Measurements from ENCODE around the gene KRT78.

KRT78 gene

GRCh38 chr12:52838609-52839435 is 10.0 kb downstream of the KRT78 start:
- no peak for DNase-seq

DNA sequence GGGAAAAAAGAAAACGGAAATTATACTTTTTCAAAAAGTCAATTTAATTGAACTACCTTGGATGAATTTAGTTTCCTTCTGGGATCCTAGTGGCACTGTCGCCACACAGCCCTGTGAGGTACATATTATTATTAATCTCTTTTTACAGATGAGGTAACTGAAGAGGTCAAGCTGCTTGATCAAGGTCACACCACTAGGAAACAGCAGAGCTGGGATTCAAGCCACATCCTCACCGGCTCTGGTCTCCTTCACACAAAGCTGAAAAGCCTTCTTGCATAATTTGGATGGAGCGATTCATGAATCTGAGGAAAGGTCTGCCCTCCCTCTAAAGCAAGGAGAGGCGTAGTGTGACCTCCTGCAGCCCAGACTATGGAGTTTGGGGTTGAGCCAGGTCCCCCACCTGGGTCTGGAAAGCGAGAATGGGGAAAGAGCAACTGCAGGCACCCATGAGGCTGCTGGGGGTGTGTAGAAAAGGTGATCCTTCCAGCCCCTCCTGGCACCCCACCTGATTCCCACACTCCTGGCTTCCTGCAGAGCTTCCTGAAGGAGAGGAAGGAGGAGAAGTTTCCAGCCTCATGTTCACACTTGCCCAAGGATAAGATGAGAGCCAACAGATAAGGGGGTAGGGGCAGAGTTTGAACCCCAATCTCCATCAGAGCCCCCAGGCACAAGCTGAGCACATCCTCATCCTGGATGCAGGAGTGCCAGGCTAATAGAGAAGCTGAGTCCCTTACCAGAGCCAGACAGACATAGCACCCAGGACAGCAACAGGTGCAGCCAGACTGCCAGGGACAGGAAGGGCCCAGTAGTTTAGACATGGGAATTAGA is 10.8 kb downstream of the KRT78 start:
- DNase-seq, result no peak

DNA sequence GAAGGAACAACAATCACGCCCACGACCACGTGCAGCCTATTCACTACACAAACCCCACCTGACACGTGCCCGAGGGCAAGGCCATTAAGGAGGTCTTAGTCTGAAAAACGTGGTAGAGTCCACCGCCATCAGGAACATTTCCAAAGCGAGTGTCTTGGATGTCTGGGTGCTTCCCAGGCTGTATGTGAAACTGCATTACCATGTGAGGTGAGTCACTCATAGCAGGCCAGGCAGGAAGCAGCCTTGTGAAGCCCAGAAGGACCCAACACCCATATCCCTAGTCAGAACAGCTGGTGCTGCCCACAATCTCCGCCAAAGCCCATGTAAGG is 11.4 kb downstream of the KRT78 start:
- DNase-seq, result peak; percentile 73

DNA sequence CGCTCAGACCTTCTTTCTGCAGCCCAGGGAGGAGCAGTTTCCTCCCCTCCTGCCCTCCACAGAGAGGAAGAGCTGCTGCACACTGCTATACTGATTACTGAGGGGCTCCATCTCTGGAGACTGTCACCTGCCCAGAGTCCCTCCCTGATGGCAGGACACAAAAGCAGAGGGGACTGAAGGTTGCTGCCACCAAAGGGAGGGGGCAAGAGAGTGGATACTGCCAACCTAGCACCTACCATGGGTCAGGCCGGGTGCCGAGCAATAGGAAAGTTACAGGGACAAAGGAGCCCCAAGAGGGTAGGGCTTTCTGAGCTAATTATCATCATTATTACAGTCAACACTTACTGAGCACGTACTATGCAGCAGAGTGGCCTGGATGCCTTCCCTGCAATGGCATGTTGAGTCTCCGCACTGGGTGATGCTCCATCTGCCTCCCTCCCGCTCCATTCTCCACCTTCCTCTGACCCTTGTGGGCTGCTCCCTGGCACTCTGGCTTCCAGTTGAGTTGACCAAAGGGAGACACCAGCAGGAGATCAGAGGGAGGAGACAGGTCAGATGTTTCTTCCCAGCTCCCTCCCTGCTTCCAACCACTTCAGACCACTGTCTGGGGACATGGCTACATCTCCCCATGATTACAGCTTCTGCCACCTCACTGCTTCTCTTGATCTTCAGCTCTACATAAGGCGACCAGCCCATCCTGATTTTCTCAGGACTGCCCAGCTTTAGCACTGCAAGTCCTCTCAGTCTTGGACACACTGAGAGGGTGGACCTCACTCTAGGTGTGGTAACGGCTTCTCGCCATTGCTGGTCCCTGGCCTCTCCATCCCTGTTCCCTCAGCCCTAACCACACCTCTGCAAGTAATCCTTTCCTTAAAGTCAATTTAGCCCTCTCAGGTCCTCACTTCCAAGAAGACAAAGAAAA is 12.0 kb downstream of the KRT78 start:
- DNase-seq, result no peak

GRCh38 chr12:52836042-52836466 is 12.7 kb downstream of the KRT78 start:
- DNase-seq, result peak; percentile 32

- no peak for DNase-seq
Observed at GRCh38 chr12:52835271-52836041, 13.3 kb downstream of the KRT78 start.

GRCh38 chr12:52834727-52835001 is 14.1 kb downstream of the KRT78 start:
- DNase-seq, result no peak

GRCh38 chr12:52833922-52834726 is 14.7 kb downstream of the KRT78 start, which contains the start of gene KRT79:
KRT79 (minus strand) TSS chr12:52834311; CDS start chr12:52834260, 51 bp downstream.
- DNase-seq, result no peak

GRCh38 chr12:52832985-52833905 is 15.5 kb downstream of the KRT78 start:
- DNase-seq, result no peak

DNA sequence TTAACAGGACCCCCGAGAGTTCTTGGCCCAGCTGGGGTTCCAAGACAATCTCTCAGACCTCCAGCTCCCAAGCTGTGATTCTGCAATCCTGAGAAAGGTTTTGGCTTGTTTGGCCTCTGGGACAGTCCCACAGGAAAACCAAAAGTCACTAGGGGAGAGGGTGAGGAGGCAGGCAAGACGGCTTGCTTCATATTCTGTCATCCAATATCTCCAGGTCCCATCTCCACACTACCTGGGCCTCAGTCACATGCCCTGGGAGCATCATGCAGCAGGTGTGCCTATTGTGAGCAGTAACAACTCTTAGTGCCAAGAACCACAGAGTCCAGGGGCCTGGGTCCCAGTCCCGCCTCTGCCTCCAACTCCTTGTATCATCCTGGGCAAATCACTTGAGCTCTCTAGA is 16.3 kb downstream of the KRT78 start:
- no peak for DNase-seq

DNA sequence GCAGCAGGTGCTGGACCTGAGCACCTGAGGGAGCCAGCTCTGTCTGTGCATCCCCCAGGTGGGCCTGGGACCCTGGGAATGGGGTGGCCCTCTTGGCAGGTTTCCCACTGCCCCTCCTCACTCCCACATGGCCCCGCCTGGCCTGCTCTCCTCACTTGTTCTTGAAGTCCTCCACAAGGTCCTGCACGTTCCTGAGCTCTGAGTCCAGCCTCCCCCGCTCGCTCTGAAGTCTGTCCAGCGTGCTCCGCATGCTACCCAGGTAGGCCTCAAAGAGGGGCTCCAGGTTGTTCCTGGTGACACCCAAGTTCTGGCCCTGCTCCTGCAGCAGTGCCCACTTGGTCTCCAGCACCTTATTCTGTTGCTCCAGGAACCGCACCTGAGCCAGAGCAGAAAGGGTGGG is 17.5 kb downstream of the KRT78 start:
- DNase-seq, result no peak

- DNase-seq, result no peak
Observed at GRCh38 chr12:52829986-52830770, 18.6 kb downstream of the KRT78 start.

- no peak for DNase-seq
Observed at GRCh38 chr12:52828591-52829021, 20.2 kb downstream of the KRT78 start.

DNA sequence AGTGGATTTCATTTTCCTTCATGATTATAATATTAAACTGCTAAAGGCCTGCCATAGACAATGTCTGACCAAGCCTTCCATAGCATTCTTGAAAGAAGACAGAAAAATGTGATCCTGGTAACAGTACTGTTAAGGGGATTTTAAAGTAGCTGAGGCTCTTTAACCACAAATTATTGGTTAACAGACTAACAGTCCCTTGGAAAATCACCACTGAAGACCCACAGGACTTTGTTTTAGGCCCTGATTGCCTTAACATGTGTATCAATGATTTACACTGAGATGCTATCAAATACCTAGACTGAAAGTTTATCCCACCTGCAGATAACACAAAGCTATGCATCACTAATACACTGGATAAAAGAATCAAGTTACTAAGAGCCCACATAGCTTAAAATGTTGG is 20.6 kb downstream of the KRT78 start:
- DNase-seq, result no peak

DNA sequence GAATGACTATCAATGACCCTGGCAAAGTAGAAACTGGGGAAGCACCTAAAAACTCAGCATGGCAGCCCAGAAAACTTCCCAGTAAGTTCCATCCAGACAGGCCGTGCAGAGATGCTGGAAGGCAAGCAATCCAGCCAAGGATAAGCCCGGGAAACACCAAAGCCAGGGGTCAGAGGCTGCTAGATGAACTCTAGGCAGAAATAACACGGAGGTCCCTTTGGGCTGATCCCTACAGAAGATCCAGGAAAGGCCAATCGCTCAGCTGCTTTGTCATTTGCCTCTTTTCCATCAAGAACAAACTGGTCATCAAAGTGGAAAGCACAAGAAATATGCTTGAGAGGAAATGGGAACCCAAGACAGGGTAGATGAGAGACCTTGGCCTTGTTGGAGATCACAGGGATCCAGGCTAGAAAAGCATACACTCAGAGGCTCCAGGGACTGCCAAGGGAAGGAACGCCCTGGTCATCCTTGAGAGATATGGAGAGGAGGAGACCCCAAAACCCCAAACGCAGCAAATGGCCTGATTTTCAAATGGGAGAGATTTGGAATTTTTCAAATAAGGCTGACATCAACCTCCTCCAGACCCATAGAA is 21.2 kb downstream of the KRT78 start:
- DNase-seq, result no peak

GRCh38 chr12:52826611-52827498 is 21.9 kb downstream of the KRT78 start:
- no peak for DNase-seq

DNA sequence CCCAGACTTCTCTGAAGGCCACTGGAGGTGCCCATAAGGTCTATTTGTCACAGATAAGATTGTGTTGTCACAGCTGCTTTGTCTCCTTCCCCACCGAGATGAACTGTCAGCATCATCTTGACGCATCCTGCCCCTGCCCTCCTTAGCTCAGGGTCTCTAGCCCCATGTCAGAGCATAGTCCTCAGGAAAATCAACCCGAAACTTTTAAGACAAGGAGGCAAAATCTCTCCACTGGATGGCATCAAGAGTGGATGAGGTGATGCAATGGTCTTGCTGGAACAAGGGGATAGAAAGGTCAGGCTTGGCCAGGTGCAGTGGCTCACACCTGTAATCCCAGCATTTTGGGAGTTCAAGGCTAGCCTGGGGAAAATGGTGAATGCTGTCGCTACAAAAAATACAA is 22.8 kb downstream of the KRT78 start:
- no peak for DNase-seq

Measured in fibroblast of upper back skin (primary cell).